ENCODE data around the gene CD207. TPM values are rescaled to one million over a fixed set of nuclear protein-coding genes. Genes with fewer than 3 reads are reported as not detected.
A peak's percentile ranks its signal among the peaks of the same experiment; 100 is the strongest.

Gene CD207
- total RNA-seq, 1 donor from 2014 or later, result 1.3 TPM

DNA sequence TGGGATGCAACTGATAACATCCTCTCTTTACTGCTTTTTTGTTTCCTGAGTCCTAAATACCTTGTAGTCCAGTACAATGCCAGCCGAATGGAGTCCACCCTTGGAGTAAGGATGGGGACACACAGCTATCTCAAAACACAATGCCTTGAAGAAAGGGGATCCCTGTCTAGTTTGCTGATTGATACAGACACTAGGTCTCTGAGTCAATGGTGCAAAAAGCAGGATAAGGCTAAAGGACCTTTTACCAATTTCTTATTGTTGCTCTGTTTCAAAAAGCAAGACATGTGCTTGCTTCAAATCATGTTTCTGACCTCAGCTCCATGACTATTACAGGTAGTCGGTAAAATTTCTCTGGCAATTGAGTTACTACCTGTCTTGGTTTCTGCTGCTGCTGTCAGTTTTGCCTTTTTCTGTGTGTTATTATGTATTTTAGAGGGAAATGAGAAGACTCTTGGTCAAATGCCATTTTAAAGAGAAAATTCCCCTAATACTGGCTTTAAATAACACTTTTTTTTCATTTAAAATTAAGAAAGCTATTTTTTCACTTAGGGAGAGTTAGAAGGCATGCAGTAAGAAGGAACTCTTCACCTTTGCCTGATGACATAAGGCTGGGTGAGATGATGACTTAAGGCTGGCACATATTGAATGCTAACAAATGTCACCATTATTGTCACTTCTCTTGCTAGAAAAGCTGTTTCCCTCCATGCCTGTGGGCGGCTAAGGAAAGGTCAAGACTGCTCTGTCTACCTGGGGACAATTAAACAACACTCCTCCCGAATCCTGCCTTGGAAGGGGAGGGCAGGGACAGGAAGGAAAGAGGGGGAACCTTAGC is 40.2 kb downstream of the CD207 start:
- no peak for DNase-seq (ENCODE audit: low spot score)

- DNase-seq (ENCODE audit: low spot score), result no peak
Observed at GRCh38 chr2:70793450-70793849, 42.2 kb downstream of the CD207 start.

DNA sequence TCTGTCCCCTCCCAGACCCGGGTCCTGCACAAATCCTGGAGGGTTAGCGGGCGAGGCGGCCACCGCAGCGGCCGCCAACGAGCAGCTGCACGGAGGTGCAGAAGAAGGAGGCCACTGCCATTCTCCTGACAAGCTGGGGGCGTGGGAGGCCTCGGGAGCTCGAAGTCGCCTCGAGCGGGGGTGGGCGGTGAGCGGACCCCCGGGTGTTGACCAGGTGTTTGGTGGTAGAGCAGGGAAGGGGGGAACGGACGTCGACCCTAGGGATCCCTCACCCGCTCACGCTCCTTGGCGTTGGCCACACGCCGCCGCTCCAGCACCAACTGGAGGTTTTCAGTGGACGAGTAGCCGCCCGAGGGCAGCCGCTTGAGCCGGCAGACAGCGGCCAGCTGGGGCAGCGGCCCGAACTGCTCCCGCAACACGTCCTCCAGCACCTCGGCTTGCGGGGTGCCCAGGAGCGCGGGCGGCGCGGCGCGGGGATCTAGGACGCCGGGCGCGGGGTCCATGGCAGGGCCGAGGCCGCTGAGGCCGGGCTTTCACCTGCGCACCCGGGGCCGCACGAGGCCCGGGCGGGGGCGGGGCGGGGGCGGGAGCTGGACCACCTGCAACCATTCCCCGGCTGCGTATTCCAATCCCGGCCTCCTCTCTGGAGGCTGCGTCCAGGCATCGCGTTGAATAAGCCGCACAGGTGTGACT is 45.3 kb downstream of the CD207 start, which contains the start of gene FIGLA:
TSS of gene FIGLA (minus strand) at position 508 of the 693 bp plus-strand sequence. CDS start at position 503, 5 bp downstream.
- no peak for DNase-seq (ENCODE audit: low spot score)

GRCh38 chr2:70789304-70790135 is 46.1 kb downstream of the CD207 start:
- peak; percentile 62 for DNase-seq (ENCODE audit: low spot score)

DNA sequence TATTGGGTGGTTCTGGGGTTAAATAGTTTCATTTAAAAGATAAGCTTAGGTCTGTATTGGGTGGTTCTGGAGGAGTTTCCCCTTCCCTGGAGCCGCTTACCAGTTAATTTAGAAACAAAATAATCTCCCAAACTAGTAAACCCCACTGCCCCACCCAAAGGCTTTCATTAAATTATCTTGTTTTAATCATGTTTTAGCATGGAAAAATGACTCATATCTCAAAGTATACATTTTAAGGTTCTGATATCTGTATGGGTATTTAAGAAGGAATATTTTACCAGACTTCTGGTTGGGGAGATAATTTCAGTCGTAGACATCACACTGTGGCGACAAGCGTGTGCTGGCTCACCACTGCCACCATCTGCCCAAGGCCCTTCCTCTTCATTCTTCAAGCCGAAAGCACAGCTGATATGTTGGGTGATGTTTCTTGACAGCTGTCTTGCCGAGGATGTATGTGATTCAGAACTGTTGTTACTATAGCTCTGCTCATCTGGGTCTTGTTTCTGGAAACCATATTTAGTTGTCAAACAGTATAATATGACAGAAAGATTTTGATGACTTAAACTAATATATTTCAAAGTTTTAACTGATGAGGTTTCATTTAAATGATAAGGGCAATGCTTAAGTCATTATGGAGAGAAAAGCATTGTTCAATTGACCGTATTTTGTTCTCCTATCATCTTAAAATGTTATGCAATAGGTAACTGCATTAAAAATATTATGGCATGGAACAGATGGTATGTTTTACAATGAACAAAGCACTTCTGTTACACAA is 50.3 kb downstream of the CD207 start:
- no peak for DNase-seq (ENCODE audit: low spot score)

- DNase-seq (ENCODE audit: low spot score), result no peak
Observed at GRCh38 chr2:70784320-70784719, 51.3 kb downstream of the CD207 start.

Other genes with a start within 250 kb of the CD207 start
- gene ADD2, start 67.6 kb downstream of the CD207 start, total RNA-seq, result 2.1 TPM
- gene FIGLA, start 45.2 kb downstream of the CD207 start, total RNA-seq, result not detected
- 1.2 TPM for gene CLEC4F, start 15.2 kb downstream of the CD207 start, total RNA-seq
- 0.44 TPM for gene VAX2, start 64.8 kb upstream of the CD207 start, total RNA-seq
- gene ATP6V1B1, start 100.1 kb upstream of the CD207 start, total RNA-seq, result 2.4 TPM
- 1.8 TPM for gene ANKRD53, start 142.8 kb upstream of the CD207 start, total RNA-seq
- gene TEX261, start 159.1 kb upstream of the CD207 start, total RNA-seq, result 74.5 TPM
- gene NAGK, start 232.8 kb upstream of the CD207 start, total RNA-seq, result 166 TPM